Iris pigment epithelial cell (primary cell): ENCODE data around the gene ADCY9.
"Not testable (repeated sequence)": the region's sequence is repeated elsewhere in the genome, so short reads cannot be mapped to it uniquely, and the experiment has no call there.

Experiments used
- DNase-seq: peaks from one replicate; pipeline ENCODE4 v3.0.0-alpha.2; 2011; ENCODE audit warnings: low read depth

ADCY9 gene

GRCh38 chr16:4116325-4117249 lies at the start of gene ADCY9:
TSS of gene ADCY9 (minus strand) at chr16:4116442. CDS start at chr16:4115442, 1,000 bp downstream.
- DNase-seq = peak; percentile 79

DNA sequence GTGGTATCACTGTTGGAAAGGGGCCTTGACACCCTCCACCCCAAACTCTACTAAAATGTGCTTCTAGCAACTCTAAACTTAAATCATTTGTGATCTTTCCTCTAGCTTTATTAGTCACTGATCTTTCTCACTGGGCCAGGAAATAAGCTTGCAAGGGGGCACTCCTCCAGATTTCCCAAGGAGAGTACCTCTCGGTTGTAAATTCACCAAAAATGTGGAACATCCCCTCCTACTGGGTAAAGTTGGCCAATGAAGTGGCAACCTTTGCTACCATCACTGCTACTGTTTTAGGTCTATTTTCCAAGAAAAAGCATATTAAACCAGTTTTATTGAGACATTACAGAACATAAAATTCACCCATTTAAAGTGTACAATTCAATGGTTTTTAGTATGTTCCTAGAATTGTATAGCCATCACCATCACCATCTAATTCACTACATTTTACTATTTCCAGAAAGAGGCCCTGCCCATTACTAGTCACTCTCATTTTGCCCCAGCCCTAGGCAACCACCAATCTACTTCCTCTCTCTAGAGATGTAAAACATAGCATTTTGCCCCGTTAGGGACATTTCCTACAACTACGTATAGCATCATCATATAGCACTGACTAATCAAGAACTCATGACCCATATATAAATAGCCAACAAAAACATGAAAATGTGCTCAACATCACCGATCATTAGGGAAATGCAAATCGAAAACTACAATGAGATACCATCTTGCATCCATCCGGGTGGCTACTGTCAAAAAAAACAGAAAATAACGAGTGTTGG lies 44.6 kb upstream of the ADCY9 start:
- DNase-seq = peak; percentile 7

DNA sequence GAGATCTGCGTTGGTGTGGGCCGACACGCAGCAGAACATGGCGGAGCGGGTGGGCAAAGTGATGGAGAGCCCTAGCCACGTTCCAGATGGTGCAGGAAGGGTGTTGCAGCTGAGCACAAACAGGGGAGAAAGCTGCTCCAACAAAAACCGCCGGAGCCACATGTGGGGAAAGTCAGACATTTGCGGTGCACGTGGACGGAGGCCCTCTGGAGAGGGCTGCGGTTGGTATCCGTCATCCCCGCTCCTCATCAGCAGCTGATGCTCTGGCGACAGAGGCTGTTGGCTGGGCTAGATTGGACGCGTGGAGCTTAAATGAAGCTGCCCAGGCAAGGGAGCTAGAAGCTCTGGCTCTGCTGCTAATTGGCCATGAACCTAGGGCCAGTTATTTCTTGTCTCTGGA lies 43.5 kb upstream of the ADCY9 start:
- no peak for DNase-seq

DNA sequence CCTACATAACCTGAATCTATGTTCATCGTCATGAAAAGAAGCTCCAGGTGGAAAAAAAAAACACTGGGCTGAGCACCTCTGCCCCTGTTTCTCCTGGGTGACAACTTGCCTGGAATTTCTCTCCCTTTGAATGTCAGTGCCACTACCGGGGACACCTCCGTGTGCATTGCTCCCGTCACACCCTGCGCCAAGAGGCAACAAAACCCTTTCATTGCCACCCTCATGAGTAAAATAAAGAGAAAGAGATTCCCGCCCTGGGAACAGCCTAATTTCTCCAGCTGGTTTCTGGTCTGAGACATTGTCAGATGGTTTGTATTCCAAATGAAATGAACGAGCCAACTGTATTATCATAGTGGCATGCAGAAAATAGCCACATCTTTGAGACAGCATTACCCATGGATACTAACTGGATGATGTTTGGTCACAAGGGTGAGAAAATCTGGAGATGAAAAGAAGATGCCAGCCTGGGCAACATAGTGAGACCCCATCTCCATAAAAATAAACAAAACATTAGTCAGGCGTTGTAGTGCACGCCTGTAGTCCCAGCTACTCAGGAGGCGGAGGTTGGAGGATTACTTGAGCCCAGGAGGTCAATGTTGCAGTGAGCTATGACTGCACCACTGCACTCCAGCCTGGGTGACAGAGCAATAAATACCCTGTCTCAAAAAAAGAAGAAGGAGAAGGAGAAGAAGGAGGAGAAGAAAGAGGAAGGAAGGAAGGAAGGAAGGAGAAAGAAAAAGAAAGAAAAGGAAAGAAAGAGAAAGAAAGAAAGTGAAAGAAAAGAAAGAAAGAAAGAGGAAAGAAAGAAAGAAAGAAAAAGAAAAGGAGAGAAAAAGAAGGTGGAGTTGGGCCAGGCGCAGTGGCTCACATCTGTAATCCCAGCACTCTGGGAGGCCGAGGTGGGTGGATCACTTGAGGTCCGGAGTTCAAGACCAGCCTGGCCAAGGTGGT lies 42.2 kb upstream of the ADCY9 start:
- no peak for DNase-seq

GRCh38 chr16:4157376-4157825 lies 41.2 kb upstream of the ADCY9 start:
- DNase-seq = no peak

DNA sequence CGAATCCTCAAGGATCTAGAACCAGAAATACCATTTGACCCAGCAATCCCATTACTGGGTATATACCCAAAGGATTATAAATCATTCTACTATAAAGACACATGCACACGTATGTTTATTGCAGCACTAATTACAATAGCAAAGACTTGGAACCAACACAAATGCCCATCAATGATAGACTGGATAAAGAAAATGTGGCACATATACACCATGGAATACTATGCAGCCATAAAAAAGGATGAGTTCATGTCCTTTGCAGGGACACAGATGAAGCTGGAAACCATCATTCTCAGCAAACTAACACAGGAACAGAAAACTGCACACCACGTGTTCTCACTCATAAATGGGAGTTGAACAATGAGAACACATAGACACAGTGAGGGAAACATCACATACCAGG lies 40.3 kb upstream of the ADCY9 start:
- DNase-seq = not testable (repeated sequence)

GRCh38 chr16:4153364-4153763 lies 37.1 kb upstream of the ADCY9 start:
- DNase-seq = not testable (repeated sequence)

- no peak for DNase-seq
These were observed 36.0 kb upstream of the ADCY9 start for GRCh38 chr16:4152267-4152666.

DNA sequence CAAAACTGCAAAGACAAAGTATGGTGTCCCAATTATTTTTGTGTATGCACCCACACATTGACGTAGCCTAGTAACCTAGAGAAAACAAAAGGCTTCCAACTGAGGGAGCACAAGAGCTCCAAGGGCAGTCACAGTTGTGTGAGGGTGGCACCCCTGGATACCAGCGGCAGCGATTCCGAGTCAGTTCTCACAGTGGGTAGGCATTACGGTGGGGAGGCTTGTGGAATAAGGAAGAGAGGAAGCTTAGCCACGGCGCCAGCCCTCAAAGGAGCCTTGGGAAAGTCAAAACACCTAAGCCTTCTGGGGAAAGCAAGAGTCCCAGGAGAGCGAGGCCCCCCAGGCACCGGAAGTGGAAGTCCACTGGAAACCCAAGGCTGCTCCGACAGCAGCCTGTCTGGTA lies 31.0 kb upstream of the ADCY9 start:
- DNase-seq = no peak

- DNase-seq = no peak
These were observed 26.0 kb upstream of the ADCY9 start for GRCh38 chr16:4142268-4142667.

DNA sequence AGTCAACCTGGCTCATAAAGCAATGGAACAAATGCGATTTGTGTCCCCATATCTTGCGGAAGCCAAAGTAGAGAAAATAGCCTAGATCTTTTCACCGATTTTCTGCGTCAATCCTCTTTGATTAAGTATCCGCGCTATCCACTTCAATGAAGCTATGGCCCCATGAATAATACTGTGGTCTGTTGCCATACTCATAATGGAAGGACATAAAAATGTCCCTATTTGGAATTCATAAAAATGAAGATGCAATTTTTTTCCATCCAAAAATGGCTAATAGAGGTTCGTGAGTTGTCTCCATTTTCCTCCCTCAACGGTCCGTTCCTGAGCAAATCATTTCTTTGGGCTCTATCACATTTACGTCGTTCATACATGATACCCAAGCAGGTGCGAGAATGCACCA lies 25.4 kb upstream of the ADCY9 start:
- DNase-seq = no peak

GRCh38 chr16:4140652-4141051 lies 24.4 kb upstream of the ADCY9 start:
- peak; percentile 71 for DNase-seq

- DNase-seq = no peak
These were observed 23.7 kb upstream of the ADCY9 start for GRCh38 chr16:4139968-4140367.

DNA sequence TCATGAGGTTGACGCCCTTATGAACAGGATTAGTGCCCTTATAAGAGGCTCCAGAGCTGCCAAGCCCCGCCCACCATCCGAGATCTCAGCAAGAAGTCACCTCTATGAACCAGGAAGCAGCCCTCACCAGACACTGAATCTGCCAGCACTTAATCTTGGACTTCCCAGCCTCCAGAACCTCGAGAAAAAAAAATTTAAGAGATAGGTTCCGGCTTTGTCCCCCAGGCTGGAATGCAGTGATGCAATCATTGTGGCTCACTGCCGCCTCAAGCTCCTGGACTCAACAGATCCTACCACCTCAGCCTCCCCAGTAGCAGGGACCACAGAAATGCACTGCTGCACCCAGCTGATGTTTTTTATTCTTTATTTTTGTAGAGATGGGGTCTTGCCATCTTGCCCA lies 22.5 kb upstream of the ADCY9 start:
- peak; percentile 54 for DNase-seq

DNA sequence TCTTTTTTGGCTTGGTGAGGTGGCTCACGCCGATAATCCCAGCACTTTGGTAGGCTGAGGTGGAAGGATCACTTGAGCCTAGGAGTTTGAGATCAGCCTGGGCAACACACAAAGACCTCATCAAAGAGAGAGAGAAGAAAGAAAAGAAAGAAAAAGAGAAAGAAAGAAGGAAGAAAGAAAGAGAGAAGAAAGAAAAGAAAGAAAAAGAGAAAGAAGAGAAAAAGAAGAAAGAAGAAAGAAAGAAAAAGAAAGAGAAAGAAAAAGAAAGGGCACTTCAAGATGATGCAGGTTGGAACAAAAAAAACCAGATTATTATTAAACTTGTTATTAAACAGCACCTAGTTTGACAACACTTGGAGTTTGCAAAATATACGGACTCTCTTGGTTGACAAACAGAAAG lies 21.2 kb upstream of the ADCY9 start:
- DNase-seq = no peak

- DNase-seq = no peak
These were observed 20.1 kb upstream of the ADCY9 start for GRCh38 chr16:4136229-4136813.

DNA sequence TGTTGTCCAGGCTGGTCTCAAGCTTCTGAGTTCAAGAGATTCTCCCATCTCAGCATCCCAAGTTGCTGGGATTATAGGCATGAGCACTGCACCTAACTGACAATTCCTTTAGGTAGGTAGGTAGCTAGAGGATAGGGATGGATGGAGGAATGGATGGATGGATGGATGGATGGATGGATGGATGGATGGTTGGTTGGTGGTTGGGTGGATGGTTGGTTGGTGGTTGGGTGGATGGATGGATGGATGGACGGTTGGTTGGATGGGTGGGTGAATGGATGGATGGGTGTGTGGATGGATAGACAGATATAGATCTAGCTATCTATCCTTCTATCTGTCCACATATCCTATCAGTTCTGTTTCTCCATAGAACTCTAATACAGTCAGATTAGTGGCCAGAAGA lies 19.3 kb upstream of the ADCY9 start:
- DNase-seq = no peak

- no peak for DNase-seq
These were observed 17.7 kb upstream of the ADCY9 start for GRCh38 chr16:4133897-4134372.

GRCh38 chr16:4131621-4132020 lies 15.4 kb upstream of the ADCY9 start:
- DNase-seq = no peak

DNA sequence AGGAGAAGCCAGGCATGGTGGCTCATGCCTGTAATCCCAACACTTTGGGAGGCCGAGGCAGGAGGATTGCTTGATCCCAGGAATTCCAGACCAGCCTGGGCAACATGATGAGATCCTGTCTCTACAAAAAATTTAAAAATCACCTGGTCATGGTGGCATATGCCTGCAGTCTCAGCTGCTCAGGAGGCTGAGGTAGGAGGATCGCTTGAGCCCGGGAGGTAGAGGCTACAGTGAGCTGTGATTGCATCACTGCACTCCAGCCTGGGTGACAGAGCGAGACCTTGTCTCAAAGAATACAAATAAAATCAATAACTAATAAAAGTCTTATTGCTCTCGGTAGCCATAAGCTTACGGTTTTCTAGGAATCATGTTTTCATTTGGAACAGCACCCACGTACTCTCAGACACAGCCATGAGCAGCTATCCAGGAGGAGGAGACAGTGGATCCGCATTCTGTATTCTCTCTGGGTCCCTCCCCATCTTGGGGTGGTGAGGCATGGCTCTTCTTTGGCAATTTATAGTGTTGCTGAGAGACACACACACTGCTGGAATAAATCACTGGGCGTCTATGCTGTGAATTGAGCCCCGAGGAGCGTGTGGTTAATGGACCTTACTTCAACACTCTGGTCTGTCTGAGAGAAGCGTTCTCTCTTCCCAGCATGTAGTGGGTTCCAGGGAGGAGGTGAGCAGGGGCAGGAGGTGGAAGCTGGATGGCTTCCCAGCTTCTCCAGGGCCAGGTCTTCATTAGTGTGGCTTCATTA lies 8.5 kb upstream of the ADCY9 start:
- no peak for DNase-seq
